Stimulated activated CD4-positive, alpha-beta T cell treated with anti-CD3 and anti-CD28 coated beads, Interleukin-2, amount 100 ng/mL, for 48 hours (primary cell): ENCODE data around the gene FIS1.
A peak's percentile ranks its signal among the peaks of the same experiment; 100 is the strongest.
"Not testable (repeated sequence)": the region's sequence is repeated elsewhere in the genome, so short reads cannot be mapped to it uniquely, and the experiment has no call there.

ENCODE experiments used
- DNase-seq, 2 donors: peaks; one replicate each; pipeline ENCODE4 v3.0.0-alpha.2; 2020

The FIS1 gene

GRCh38 chr7:101232141-101232850, 12.6 kb downstream of the FIS1 start:
- no peak for DNase-seq

- no peak for DNase-seq
Measured at GRCh38 chr7:101231644-101232043, 13.2 kb downstream of the FIS1 start.

- DNase-seq = no peak
Measured at GRCh38 chr7:101226721-101227120, 18.2 kb downstream of the FIS1 start.

- DNase-seq = no peak
Measured at GRCh38 chr7:101225650-101226049, 19.2 kb downstream of the FIS1 start.

- no peak for DNase-seq
Measured at GRCh38 chr7:101223528-101223927, 21.4 kb downstream of the FIS1 start.

- no peak for DNase-seq
Measured at GRCh38 chr7:101222275-101222830, 22.5 kb downstream of the FIS1 start.

GRCh38 chr7:101220295-101220694, 24.6 kb downstream of the FIS1 start:
- no peak for DNase-seq

- no peak for DNase-seq
Measured at GRCh38 chr7:101218236-101219125, 26.4 kb downstream of the FIS1 start.

GRCh38 chr7:101217388-101218235, 27.3 kb downstream of the FIS1 start, which contains the start of the genes PLOD3 and ZNHIT1:
Gene PLOD3 (minus strand): TSS chr7:101217581. CDS start chr7:101217274, 307 bp downstream.
Gene ZNHIT1 (plus strand): TSS chr7:101218165. CDS start chr7:101218196, 31 bp downstream.
- peak; percentile 91 to 96 for DNase-seq

GRCh38 chr7:101216860-101217387, 28.0 kb downstream of the FIS1 start:
- no peak for DNase-seq

GRCh38 chr7:101216001-101216859, 28.7 kb downstream of the FIS1 start:
- no peak for DNase-seq

- no peak for DNase-seq
Measured at GRCh38 chr7:101212014-101212413, 32.9 kb downstream of the FIS1 start.

- DNase-seq = no peak
Measured at GRCh38 chr7:101211501-101211900, 33.4 kb downstream of the FIS1 start.

- no peak for DNase-seq
Measured at GRCh38 chr7:101210143-101210542, 34.7 kb downstream of the FIS1 start.

- DNase-seq = no peak
Measured at GRCh38 chr7:101208794-101209193, 36.1 kb downstream of the FIS1 start.

- no peak for DNase-seq
Measured at GRCh38 chr7:101207459-101207858, 37.4 kb downstream of the FIS1 start.

GRCh38 chr7:101206665-101207042, 38.2 kb downstream of the FIS1 start:
- DNase-seq = no peak

GRCh38 chr7:101205901-101206664, 38.8 kb downstream of the FIS1 start:
- no peak for DNase-seq

- DNase-seq = not testable (repeated sequence)
Measured at GRCh38 chr7:101203740-101204738, 40.8 kb downstream of the FIS1 start.
